ENCODE data around the gene KATNAL2.

KATNAL2 gene, protein sequence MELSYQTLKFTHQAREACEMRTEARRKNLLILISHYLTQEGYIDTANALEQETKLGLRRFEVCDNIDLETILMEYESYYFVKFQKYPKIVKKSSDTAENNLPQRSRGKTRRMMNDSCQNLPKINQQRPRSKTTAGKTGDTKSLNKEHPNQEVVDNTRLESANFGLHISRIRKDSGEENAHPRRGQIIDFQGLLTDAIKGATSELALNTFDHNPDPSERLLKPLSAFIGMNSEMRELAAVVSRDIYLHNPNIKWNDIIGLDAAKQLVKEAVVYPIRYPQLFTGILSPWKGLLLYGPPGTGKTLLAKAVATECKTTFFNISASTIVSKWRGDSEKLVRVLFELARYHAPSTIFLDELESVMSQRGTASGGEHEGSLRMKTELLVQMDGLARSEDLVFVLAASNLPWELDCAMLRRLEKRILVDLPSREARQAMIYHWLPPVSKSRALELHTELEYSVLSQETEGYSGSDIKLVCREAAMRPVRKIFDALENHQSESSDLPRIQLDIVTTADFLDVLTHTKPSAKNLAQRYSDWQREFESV

GRCh38 chr18:46917108-46917802, at the start of gene KATNAL2, which contains the start of gene PIAS2:
Gene KATNAL2 (plus strand): TSS chr18:46917602. CDS start chr18:46946873, 29,271 bp downstream.
Gene PIAS2 (minus strand): TSS chr18:46917507. CDS start chr18:46917345, 162 bp downstream.
- DNase-seq (ENCODE audit: low read depth in 2 of 2): peak; percentile 34 to 75

DNA sequence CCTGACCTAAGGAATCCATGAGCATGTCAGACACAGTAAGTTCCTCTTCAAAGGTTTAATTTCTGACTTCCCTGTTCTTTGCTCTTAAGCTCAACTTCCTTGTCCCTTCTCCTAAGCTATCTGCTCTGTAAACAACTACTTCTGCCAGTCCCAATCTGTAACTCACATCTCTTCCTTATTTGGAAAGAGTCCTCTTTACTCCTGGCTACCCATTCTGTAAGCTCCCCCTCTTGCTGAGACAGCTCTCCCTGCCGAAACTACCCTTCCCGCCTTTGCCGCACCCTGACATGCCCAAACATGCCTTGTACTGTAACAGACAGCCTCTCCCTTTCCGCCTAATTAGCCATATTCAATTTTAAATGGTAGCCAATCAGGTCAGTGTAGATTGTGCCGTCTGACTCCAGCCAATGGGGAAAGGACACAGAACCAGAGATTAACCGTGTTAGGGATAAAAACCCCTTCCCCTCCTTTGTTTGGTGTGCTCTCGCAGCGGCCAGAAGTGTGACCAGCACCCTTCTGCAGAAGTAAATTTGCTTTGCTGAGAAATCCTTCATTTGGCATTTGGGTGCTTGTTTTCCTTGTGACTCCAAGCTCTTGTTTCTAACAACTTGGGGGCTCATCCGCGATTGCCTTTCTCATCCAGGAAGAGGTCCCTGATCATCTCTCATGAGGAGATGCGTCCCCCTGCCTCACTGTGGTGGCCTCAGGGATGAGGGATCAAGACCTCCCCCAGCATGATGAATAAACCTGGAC, 49.1 kb upstream of the KATNAL2 start:
- DNase-seq (ENCODE audit: low read depth in 2 of 2): no peak

GRCh38 chr18:46877329-46877987, 39.9 kb upstream of the KATNAL2 start:
- DNase-seq (ENCODE audit: low read depth in 2 of 2): no peak

- DNase-seq (ENCODE audit: low read depth in 2 of 2): no peak
These were observed 34.2 kb upstream of the KATNAL2 start for GRCh38 chr18:46883180-46883579.

DNA sequence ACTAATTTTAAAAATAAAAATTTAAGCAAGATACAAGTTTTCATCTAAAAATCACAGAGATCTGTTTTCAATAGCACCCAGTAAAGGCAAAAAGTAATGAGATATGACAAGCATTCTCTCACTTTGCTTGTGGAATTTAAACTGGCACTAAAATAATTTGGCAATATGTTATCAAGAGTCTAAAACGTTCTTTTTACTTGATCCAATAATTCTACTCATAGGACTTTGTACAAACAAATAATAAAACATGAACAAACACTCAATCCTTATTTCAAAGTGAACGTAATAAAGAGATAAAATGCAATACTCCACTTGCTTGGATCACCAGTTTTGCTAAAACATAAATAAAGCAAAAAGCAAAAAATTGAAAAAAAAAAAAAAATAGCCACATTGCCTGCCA, 30.5 kb upstream of the KATNAL2 start:
- DNase-seq (ENCODE audit: low read depth in 2 of 2): no peak

DNA sequence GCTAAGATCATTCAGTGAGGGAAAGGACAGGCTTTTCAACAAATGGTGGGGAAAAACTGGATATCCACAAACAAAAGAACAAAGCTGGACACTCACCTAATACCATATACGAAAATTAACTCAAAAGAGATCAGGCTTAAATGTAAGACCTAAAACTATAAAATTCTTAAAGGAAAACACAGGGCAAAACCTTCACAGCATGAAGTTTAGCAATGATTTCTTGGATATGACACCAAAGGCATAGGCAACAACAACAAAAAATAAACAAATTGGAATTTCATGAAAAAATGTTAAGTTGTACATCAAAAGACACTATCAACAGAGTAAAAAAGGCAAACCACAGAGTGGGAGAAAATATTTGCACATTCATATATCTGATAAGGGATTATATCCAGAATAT, 28.4 kb upstream of the KATNAL2 start:
- no peak for DNase-seq (ENCODE audit: low read depth in 2 of 2)

DNA sequence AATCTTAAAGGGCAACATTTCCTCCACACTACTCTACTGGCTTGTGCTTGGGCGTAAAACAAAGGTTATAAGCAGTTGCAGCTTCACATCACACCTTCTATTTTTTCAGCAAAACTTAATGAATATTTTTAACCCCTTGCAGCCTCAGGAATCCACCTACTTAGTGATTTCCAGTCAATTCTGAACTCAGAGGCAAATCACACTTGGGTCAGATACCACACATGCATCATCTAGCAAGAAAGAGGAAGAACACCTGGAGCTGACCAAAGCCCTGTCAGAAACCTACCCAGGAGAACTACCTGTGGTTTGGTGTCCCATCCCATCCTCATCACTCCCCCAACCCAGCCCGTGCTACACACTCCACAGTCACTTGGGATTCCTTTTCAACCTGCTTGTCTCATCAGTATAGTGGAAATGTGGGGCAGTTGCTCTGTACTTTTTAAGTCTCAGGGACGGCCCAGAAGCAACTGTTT, 25.6 kb upstream of the KATNAL2 start:
- DNase-seq (ENCODE audit: low read depth in 2 of 2): no peak

DNA sequence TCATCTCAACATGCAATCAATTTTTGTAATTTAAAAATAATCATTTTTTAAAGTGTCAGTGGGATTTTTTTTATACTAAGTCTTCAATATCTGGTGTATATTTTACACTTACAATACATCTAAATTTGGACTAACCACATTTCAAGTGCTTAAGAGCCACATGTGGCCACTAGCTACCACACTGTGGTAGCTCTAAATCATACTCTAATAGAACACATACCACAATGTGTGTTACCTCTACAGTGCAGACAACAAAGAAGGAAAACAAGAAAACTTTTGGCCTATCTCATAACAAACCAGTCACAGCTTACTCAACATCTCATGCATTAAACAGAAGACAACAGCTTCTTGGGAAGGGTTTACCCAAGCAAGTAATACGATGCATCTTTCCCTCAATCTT, 24.6 kb upstream of the KATNAL2 start:
- DNase-seq (ENCODE audit: low read depth in 2 of 2): no peak

GRCh38 chr18:46893360-46893759, 24.0 kb upstream of the KATNAL2 start:
- DNase-seq (ENCODE audit: low read depth in 2 of 2): no peak

- DNase-seq (ENCODE audit: low read depth in 2 of 2): no peak
These were observed 23.3 kb upstream of the KATNAL2 start for GRCh38 chr18:46894124-46894523.

DNA sequence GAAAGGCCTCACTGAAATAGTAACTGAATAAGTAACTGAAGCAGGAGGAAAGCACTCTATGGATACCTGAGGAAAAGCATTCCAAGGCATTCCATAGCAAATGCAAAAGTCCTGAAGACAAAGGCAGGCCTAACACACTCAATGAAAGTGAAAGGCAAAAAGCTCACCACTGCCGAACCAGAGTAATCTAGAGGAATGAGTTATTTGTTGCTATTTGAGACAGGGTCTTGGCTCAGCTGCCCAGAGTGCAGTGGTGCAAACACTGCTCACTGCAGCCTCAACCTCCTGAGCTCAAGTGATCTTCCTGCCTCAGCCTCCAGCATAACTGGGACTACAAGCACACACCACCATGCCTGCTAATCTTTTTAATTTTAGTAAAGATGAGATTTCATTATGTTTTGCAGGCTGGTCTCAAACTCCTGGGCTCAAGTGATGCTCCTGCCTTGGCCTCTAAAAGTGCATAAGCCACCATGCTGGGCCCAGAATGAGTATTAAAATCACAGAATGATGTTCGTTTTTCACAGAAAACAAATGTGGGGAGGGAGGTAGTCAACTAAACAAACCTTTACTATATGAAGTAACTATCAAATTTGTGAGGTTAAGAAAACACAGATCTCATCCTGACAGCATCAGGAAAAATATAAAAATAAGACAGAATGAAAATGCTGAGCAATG, 18.0 kb upstream of the KATNAL2 start:
- no peak for DNase-seq (ENCODE audit: low read depth in 2 of 2)

- no peak for DNase-seq (ENCODE audit: low read depth in 2 of 2)
These were observed 14.0 kb upstream of the KATNAL2 start for GRCh38 chr18:46903406-46903805.

DNA sequence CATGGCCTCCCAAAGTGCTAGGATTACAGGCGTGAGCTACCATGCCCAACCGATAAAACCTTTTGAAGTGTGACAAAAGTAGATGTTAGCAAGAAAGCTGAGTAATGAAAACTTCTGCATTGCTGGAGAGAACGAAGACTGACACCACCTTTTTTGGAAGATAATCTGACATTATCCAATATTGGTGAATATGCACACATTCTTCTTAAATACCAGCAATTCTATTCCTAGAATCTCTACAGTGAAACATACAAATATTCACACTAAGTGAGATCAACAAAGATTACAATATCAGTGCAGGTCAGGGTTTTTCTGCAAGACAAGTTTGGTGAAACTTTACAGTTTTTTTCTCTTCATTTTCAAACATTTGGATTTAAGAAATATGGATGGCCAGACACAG, 7.9 kb upstream of the KATNAL2 start:
- DNase-seq (ENCODE audit: low read depth in 2 of 2): no peak

DNA sequence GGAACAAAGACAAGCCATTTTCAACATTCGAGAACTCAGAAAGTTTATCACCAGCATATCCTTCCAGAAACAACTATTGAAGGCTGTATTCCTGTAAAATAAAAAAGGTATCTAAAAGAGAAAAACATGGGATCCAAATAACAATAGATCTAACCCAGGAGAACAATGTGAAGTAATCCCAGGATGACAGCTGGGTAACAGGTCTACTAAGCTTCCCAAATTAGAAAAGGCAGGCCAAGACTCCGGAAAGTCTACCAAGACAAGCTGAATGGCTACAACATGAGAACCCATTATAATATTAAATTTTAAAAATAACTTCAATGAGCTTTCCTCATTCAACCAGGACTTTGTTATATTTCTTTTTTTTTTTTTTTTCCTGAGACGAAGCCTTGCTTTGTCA, 6.5 kb upstream of the KATNAL2 start:
- no peak for DNase-seq (ENCODE audit: low read depth in 2 of 2)

DNA sequence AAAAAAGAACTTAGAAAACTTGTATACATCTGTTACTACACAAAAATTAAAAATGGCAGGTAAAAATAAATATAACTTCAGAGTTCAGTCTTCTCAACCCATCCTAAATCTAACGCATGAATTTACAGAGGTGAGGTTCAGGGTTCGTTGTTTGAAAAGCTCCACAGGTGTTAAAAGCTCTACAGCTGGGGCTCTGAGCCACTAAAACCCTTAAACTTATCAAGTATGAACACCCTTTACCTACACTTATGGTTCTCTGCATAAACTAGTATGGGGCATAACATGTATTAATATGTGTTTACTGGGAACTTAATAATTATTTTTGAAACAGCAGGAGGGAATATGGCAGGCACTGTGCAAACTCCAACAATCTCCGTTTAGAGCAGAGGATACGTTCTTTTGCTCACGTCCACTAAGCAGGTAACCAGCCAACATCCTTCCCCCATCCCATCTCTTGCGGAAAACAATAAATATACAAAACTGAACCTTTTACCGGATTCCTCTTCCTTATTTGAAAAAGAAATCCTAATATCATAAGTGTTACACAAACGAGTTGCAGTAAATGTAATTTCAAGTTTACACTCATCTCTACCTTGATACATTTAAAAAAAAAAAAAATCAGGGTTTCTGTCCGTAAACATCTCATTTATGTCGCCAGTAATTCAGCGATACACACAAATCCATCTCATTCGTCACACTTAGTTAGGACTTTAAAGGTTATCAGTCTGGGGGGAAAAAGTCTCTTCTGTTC, 1.4 kb upstream of the KATNAL2 start:
- no peak for DNase-seq (ENCODE audit: low read depth in 2 of 2)

- DNase-seq (ENCODE audit: low read depth in 2 of 2): peak in 1 of 2 donors; percentile 23
These were observed 773 bp upstream of the KATNAL2 start for GRCh38 chr18:46916551-46917107.

DNA sequence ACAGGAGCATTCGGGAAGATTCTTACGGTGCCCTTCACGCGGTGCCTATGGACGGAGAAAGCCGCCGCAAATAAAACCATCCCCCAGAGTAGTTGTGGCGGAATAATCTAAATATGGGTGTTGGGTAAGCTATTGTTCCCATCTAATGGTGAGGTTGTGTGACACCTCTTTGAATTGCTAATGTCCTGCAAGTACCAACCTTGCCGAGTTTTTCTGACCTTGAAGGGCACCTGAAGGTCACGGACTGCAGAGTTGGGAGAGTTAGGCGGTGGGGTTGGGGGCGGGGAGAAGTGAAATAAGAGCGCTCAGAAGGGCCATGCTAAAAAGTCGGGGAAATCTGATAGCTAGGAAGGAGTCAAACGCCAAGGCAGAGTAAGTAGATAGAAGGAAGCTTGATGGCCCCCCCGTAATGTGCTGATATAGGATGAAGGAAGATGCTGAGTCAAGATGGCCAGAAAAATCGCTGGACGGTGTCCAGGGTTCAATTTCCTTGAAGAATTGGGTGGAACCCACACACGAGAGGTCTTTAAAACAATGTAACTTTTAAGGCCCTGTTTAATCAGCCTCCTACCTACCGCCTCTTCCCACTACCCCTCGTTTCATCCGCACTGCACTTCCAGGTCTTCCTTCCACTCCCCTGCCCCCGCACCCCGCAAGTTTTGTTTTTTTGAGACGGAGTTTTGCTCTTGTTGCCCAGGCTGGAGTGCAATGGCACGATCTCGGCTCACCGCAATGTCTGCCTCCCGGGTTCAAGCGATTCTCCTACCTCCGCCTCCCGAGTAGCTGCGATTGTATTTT, 600 bp downstream of the KATNAL2 start:
- no peak for DNase-seq (ENCODE audit: low read depth in 2 of 2)

DNA sequence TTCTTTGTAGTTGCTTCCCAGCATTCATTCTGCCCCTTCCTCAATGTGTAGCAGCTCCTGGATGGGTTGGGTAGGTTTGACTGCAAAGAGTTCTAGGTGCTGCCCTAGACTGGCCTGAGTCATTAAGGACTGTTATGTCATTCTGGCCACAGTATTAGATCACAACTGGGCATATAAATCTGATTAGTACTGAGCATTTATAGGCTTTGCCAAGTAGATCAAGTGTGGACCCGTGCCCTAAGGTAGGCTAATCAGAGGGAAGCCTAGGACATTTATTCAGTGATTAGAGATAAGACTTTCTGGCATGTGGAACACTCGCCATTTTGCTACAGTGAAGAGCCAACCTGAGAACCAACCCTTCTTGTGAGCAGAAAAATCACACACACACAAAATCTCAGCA, 2.7 kb downstream of the KATNAL2 start:
- no peak for DNase-seq (ENCODE audit: low read depth in 2 of 2)

DNA sequence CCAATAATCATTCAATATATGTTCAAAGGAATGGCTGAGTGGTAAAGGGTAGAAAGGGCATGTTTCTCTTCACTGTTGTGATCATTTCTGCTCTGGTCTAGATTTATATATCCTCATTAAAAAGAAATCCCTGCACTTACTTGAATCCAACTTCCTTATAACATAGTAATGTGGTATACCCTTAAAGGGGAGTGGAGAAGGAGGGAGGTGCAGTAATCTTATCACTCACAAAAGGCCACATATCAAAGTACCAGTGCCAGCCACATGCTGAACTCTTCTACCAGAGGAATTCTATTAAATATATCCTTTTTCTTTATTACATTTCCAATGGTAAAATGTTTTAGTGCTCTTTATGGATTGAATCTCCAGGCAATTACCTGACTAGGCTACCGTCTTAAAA, 3.3 kb downstream of the KATNAL2 start:
- DNase-seq (ENCODE audit: low read depth in 2 of 2): no peak
